A673 (cell line): ENCODE results near the gene EXD2. TPM values are rescaled to one million over a fixed set of nuclear protein-coding genes. Genes with fewer than 3 reads are reported as not detected.

Experiments used
- BruUV-seq: library from RNA; stranded (reverse); fragments of 400-500 nt; replicated peaks from 2 replicates; lab custom pipeline; 2021; lab: Mats Ljungman, UMichigan
- CTCF ChIA-PET: fragments of 300-600 bp; sonication (Branson Sonifier 250); formaldehyde crosslinking; loops from one replicate; lab custom pipeline; 2022; ENCODE audit warnings: antibody characterized with exemption; lab: Charles Lee
- POLR2A ChIA-PET: fragments of 300-600 bp; sonication (Branson Sonifier 250); formaldehyde crosslinking; loops from one replicate; lab custom pipeline; 2022; ENCODE audit warnings: antibody characterized with exemption; ENCODE audit not compliant: low non-redundant PET; lab: Charles Lee
- DNase-seq: peaks from one replicate; pipeline ENCODE4 v3.0.0-alpha.2; 2015; ENCODE audit warnings: low spot score
- H3K27ac ChIP-seq: fragments of 200-600 bp; sonication (generic); 2 replicates; pipeline ENCODE4 v1.5.1; 2016; ENCODE audit warnings: mixed run types, low read depth, mild to moderate bottlenecking, mixed read lengths, antibody characterized with exemption, low read length; ENCODE audit not compliant: poor library complexity, severe bottlenecking
- H3K27me3 ChIP-seq: fragments of 200-600 bp; sonication (generic); replicated peaks from 2 replicates; pipeline ENCODE4 v1.6.1; 2017; ENCODE audit warnings: mixed run types, low read depth, mild to moderate bottlenecking, mixed read lengths, antibody characterized with exemption, low read length; ENCODE audit not compliant: insufficient read depth, poor library complexity
- H3K36me3 ChIP-seq: fragments of 200-600 bp; sonication (generic); 2 replicates; pipeline ENCODE4 v1.6.1; 2016; ENCODE audit warnings: mixed run types, mild to moderate bottlenecking, mixed read lengths, antibody characterized with exemption, low read length; ENCODE audit not compliant: insufficient read depth, poor library complexity, severe bottlenecking
- H3K4me1 ChIP-seq: fragments of 200-600 bp; sonication (generic); 2 replicates; pipeline ENCODE4 v1.6.1; 2017; ENCODE audit warnings: mixed run types, mild to moderate bottlenecking, mixed read lengths, antibody characterized with exemption, low read length; ENCODE audit not compliant: insufficient read depth, poor library complexity, severe bottlenecking
- H3K4me3 ChIP-seq: fragments of 200-600 bp; sonication (generic); 2 replicates; pipeline ENCODE4 v1.5.1; 2016; ENCODE audit warnings: low read depth, mixed run types, mild to moderate bottlenecking, mixed read lengths, low read length; ENCODE audit not compliant: poor library complexity, severe bottlenecking
- H3K9me3 ChIP-seq: fragments of 200-600 bp; sonication (generic); 2 replicates; pipeline ENCODE4 v1.6.1; 2016; ENCODE audit warnings: mixed run types, low read depth, mild to moderate bottlenecking, mixed read lengths, antibody characterized with exemption, low read length; ENCODE audit not compliant: poor library complexity, severe bottlenecking
- EZH2 ChIP-seq: fragments of 200-600 bp; sonication (generic); IDR thresholded peaks from 2 replicates; pipeline ENCODE4 v1.6.1; 2017; ENCODE audit warnings: borderline replicate concordance, low read depth, mild to moderate bottlenecking, mixed read lengths, antibody characterized with exemption, low read length; ENCODE audit not compliant: poor library complexity, severe bottlenecking
- intact Hi-C: fragments of 100-400 bp; cut with micrococcal nuclease; formaldehyde crosslinking; loops from one replicate; pipeline ENCODE4 v1.10.0; 2022; ENCODE audit not compliant: unreplicated experiment
- total RNA-seq: library from RNA; stranded (reverse); gene quantifications from 2 replicates; pipeline ENCODE4 v1.2.3, GENCODE V29; 2021
- TF ChIP-seq, protein P1 (sequence below): fragments of 300-800, 200-600 bp; sonication (generic); conservative IDR thresholded peaks from 2 replicates; pipeline ENCODE4 v1.5.1; 2017; ENCODE audit warnings: low read depth, mild to moderate bottlenecking, antibody characterized with exemption, low read length, moderate library complexity, mixed read lengths

The EXD2 gene
- total RNA-seq, 1 experiment from 2014 or later = 8.1 TPM

DNA sequence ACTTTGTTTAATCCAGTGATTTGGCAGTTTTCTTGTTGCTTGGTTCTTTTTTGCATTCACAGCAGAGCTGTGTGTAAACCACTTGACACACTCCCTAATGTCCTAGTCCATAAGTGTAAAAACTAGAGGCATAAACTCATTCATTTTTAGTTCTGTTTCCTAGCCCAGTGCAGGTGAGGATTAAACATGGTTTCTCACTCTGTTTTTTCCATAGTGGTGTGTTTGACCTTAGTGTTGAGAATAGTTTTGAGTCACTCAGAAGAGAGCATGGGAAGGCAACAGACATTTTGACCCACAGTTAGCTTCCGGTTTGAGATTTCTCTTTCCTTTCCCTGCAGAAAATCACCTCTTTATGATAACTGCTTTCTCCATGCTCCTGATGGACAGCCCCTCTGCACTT is 44.4 kb downstream of the EXD2 start:
- POLR2A ChIA-PET = no interaction called here
- H3K36me3 ChIP-seq = no peaks in the 10 kb centered on the region
- no TSS peak for BruUV-seq

DNA sequence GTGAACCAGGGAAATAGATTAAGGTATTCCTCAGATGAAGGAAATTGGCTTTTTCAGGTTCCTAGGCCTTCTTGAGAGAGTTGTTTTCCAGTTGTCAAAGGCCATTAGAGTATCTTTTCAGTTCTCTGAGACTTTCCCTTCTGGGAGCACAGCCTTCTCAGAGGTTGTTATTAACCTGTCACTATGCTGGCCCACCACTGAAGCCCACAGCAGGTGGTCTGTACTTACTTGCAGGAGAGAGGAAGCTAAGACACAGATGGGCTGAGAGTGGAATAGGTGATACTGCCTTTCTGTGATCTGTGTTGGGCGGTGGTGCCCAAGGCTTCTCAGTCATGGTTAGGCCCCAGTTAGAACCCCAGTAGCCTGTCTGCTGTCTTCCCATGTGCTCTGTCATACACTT is 45.8 kb downstream of the EXD2 start:
- TF ChIP-seq, protein P1, sequence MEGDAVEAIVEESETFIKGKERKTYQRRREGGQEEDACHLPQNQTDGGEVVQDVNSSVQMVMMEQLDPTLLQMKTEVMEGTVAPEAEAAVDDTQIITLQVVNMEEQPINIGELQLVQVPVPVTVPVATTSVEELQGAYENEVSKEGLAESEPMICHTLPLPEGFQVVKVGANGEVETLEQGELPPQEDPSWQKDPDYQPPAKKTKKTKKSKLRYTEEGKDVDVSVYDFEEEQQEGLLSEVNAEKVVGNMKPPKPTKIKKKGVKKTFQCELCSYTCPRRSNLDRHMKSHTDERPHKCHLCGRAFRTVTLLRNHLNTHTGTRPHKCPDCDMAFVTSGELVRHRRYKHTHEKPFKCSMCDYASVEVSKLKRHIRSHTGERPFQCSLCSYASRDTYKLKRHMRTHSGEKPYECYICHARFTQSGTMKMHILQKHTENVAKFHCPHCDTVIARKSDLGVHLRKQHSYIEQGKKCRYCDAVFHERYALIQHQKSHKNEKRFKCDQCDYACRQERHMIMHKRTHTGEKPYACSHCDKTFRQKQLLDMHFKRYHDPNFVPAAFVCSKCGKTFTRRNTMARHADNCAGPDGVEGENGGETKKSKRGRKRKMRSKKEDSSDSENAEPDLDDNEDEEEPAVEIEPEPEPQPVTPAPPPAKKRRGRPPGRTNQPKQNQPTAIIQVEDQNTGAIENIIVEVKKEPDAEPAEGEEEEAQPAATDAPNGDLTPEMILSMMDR = no peak
- TF ChIP-seq EZH2 = no peak
- Histone ChIP-seq H3K27ac (no peak overlapping the region), H3K4me1 (no peaks in the 10 kb centered on the region), H3K4me3 (no peak overlapping the region), H3K36me3 (no peaks in the 10 kb centered on the region), H3K9me3 (no peaks in the 10 kb centered on the region), H3K27me3 (no peaks in the 10 kb centered on the region)
- BruUV-seq = no TSS peak
- POLR2A ChIA-PET = no interaction called here
- no peak for DNase-seq
- intact Hi-C loops = no loop called here
- CTCF ChIA-PET = no interaction called here

More for the DNA sequence above, 44.4 kb downstream of the EXD2 start:
- intact Hi-C loops = no loop called here
- CTCF ChIA-PET = no interaction called here
- H3K27me3 ChIP-seq = no peaks in the 10 kb centered on the region
- DNase-seq = no peak
- no peaks in the 10 kb centered on the region for H3K4me1 ChIP-seq
- no peak overlapping the region for H3K27ac ChIP-seq
- no peaks in the 10 kb centered on the region for H3K9me3 ChIP-seq
- H3K4me3 ChIP-seq = no peak overlapping the region
- TF ChIP-seq, protein P1 = no peak
- TF ChIP-seq EZH2 = no peak

DNA sequence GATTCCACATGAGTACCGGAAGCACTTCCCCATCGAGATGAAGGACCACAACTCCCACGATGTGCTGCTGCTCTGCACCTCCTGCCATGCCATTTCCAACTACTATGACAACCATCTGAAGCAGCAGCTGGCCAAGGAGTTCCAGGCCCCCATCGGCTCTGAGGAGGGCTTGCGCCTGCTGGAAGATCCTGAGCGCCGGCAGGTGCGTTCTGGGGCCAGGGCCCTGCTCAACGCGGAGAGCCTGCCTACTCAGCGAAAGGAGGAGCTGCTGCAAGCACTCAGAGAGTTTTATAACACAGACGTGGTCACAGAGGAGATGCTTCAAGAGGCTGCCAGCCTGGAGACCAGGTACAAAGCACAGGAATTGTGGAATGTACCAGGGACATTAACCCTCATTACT is 46.3 kb downstream of the EXD2 start:
- intact Hi-C loops = no loop called here
- DNase-seq = no peak
- Histone ChIP-seq H3K4me3 (no peak overlapping the region), H3K36me3 (no peaks in the 10 kb centered on the region), H3K27me3 (no peaks in the 10 kb centered on the region), H3K4me1 (no peaks in the 10 kb centered on the region), H3K9me3 (no peaks in the 10 kb centered on the region), H3K27ac (no peak overlapping the region)
- TF ChIP-seq, protein P1 = no peak
- TF ChIP-seq EZH2 = no peak
- no TSS peak for BruUV-seq
- ChIA-PET POLR2A (no interaction called here), CTCF (no interaction called here)
